GM12872 (cell line): Measurements from ENCODE around the gene TMC3.

Experiments
- TF ChIP-seq, protein P1 (sequence below): IDR thresholded peaks from 3 replicates; pipeline ENCODE4 v1.5.1; 2011; ENCODE audit warnings: low read depth, mild to moderate bottlenecking, low read length, moderate library complexity; ENCODE audit not compliant: insufficient read depth

Gene TMC3

DNA sequence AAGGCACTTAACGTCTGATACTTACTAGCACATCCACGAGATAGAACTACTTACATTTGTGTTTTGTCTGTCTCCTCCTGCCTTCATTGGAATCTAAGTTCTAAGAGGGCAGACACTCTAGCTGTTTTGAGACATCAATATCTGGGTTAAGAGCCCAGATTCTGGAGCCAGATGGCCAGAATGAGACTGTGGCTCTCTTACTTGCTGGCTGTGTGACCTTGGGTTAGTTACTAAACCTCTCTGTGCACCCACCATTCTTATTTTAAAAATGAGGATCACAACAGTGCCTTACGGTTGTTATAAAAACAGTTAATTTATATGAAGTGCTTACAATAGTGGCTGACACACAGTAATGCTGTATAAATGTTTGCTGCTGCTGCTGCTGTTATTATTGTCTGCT, 57.7 kb downstream of the TMC3 start:
- TF ChIP-seq, protein P1, sequence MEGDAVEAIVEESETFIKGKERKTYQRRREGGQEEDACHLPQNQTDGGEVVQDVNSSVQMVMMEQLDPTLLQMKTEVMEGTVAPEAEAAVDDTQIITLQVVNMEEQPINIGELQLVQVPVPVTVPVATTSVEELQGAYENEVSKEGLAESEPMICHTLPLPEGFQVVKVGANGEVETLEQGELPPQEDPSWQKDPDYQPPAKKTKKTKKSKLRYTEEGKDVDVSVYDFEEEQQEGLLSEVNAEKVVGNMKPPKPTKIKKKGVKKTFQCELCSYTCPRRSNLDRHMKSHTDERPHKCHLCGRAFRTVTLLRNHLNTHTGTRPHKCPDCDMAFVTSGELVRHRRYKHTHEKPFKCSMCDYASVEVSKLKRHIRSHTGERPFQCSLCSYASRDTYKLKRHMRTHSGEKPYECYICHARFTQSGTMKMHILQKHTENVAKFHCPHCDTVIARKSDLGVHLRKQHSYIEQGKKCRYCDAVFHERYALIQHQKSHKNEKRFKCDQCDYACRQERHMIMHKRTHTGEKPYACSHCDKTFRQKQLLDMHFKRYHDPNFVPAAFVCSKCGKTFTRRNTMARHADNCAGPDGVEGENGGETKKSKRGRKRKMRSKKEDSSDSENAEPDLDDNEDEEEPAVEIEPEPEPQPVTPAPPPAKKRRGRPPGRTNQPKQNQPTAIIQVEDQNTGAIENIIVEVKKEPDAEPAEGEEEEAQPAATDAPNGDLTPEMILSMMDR, result no peak

DNA sequence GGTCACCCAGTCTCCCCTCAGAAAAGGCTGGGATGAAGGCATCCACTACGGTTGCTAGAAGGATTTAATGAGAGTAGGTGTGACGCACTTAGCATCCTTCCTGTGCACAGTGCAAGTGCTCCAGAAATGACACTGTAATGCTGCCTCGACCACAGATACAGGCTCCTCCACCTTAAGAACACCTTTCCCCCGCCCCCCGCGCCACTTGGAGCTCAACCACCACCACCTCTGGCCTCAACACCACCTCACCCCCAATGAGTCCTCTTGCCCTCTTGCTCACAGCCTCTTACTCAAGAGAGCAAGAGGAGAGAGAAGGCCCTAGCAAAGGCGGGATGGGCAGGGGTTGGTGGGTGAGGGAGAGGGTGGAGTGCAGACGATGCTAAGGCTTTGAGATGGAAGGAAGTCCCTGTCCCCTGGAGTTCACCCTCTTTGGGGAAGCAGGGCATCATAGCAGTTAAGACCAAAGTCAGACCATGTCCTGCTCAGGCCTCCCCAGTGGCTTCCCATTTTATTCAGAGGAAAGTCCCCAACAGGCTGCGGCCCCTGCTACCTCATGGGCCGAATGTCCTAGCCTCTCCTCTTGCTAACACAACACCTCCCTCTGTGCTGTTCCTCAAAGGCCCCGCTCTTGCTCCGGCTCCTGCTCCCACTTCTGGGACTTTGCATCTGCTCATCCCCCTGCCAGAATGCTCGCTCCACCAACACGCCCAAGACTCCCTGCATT, 58.4 kb downstream of the TMC3 start:
- TF ChIP-seq, protein P1, result no peak

GRCh38 chr15:81314378-81314777, 59.6 kb downstream of the TMC3 start:
- TF ChIP-seq, protein P1, result no peak

- TF ChIP-seq, protein P1, result no peak
Observed at GRCh38 chr15:81313686-81314085, 60.3 kb downstream of the TMC3 start.

DNA sequence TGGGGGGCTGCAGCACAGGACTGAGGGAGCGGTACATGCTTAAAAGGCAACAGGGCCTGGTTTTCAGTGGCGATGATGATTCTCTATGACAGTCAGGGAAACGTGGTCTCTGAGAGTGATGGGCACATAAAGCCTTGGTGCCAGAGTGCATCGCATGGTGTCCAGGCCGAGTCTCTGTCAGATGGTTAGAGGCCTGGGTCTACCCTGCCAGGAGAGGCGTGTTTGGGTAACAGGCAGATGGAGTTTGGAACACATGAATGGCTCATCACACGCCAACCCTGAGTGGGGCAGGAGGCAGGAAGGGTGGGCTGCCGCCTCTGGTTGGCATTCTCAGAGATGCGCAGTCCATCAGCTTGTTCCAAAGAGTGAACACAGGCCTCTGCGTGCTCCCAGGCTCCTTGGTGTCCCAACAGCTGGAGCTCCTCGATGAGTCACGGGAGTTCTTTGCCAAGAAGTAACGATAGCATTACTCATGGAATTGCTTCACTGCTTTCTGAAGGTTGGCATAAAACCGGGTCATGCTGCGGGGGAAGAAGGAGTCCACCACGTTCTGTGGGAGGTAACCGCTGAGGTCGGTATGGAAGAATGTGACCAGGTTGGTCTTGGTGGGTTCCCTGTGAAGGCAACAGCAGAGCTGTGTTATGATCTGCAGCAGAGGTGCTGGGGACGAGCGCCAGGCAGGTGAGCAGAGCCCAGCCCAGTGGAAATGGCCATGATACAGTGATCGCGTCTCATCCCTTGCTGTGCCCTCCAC, 61.0 kb downstream of the TMC3 start:
- TF ChIP-seq, protein P1, result no peak

- TF ChIP-seq, protein P1, result no peak
Observed at GRCh38 chr15:81311752-81312464, 62.1 kb downstream of the TMC3 start.

DNA sequence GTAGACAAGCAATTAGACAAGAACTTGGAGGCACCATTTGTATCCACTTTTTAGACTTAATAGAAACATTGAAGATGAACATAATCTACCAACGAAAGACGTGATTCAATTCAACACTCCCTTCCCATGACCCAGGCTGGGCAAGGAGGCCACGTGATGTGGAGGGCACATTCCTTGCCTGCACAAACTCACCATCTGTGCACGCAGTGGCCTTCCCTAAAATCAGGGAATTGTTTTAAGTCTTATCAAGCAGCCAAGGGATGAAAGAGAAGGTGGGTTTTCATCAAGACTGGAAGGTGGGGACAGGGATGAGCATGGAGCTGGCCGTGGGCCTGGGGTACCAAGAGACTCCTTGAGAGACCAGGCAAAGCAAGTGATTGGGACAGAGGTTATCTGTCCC, 63.5 kb downstream of the TMC3 start:
- TF ChIP-seq, protein P1, result no peak
